SKM-1 treated with dmso at 0.1 percent for 144 hours (cell line): ENCODE data around the gene TMEM178B.
"Not testable (repeated sequence)": the region's sequence is repeated elsewhere in the genome, so short reads cannot be mapped to it uniquely, and the experiment has no call there.

Experiments used
- DNase-seq: peaks from one replicate; lab custom pipeline; 2025; ENCODE audit not compliant: unreplicated experiment; lab: John Stamatoyannopoulos, UW

TMEM178B gene

GRCh38 chr7:141378405-141378804 lies 304.5 kb downstream of the TMEM178B start:
- DNase-seq: no peak

GRCh38 chr7:141381794-141382427 lies 308.0 kb downstream of the TMEM178B start:
- no peak for DNase-seq

- DNase-seq: not testable (repeated sequence)
Measured at GRCh38 chr7:141383356-141383755, 309.5 kb downstream of the TMEM178B start.

GRCh38 chr7:141386881-141387280 lies 313.0 kb downstream of the TMEM178B start:
- no peak for DNase-seq

GRCh38 chr7:141387521-141388217 lies 313.8 kb downstream of the TMEM178B start:
- DNase-seq: no peak

- no peak for DNase-seq
Measured at GRCh38 chr7:141389140-141389796, 315.4 kb downstream of the TMEM178B start.

- no peak for DNase-seq
Measured at GRCh38 chr7:141390339-141390738, 316.5 kb downstream of the TMEM178B start.

GRCh38 chr7:141393056-141393455 lies 319.2 kb downstream of the TMEM178B start:
- no peak for DNase-seq

GRCh38 chr7:141397236-141398163 lies 323.6 kb downstream of the TMEM178B start:
- DNase-seq: no peak

GRCh38 chr7:141400356-141400755 lies 326.5 kb downstream of the TMEM178B start:
- no peak for DNase-seq

GRCh38 chr7:141402277-141402996 lies 328.6 kb downstream of the TMEM178B start:
- no peak for DNase-seq

- DNase-seq: not testable (repeated sequence)
Measured at GRCh38 chr7:141403846-141404245, 330.0 kb downstream of the TMEM178B start.

GRCh38 chr7:141406347-141406746 lies 332.5 kb downstream of the TMEM178B start:
- no peak for DNase-seq

- DNase-seq: no peak
Measured at GRCh38 chr7:141407893-141408292, 334.0 kb downstream of the TMEM178B start.

GRCh38 chr7:141408440-141408839 lies 334.6 kb downstream of the TMEM178B start:
- no peak for DNase-seq

- no peak for DNase-seq
Measured at GRCh38 chr7:141409219-141409618, 335.4 kb downstream of the TMEM178B start.

GRCh38 chr7:141409801-141410329 lies 336.0 kb downstream of the TMEM178B start:
- no peak for DNase-seq

- DNase-seq: no peak
Measured at GRCh38 chr7:141410353-141411000, 336.6 kb downstream of the TMEM178B start.

- DNase-seq: no peak
Measured at GRCh38 chr7:141411133-141411532, 337.3 kb downstream of the TMEM178B start.

- no peak for DNase-seq
Measured at GRCh38 chr7:141415999-141416398, 342.1 kb downstream of the TMEM178B start.
